ENCODE measurements around the gene KRTAP21-1.

KRTAP21-1 gene

DNA sequence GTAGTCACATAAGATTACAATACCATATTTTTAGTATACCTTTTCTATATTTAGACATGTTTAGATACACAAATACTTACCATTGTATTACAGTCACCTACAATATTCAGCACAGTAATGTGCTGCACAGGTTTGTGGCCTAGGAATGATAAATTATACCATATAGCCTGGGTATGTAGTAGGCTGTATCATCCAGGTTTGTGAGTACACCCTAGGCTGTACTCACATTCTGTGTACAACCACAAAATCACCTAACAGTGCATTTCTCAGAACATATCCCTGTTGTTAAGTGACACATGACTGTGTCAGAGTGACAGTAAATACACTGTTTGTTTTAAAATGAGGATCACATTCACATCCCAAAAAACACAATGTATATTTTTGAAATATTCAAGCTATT, 47.8 kb downstream of the KRTAP21-1 start:
- H3K36me3 ChIP-seq (ENCODE audit: low read length): no peaks in the 10 kb centered on the region
- H4K20me1 ChIP-seq (ENCODE audit: low read depth, low read length): no peaks in the 10 kb centered on the region
- H3K9me3 ChIP-seq (ENCODE audit: insufficient read depth, low read length): no peaks in the 10 kb centered on the region
- no peaks in the 10 kb centered on the region for H3F3A ChIP-seq (ENCODE audit: insufficient read depth)
- H3K4me2 ChIP-seq (ENCODE audit: low read depth, low read length, poor library complexity, severe bottlenecking): no peak overlapping the region
- no peak for TF ChIP-seq EZH2phosphoT487 (conservative IDR thresholded peaks at IDR 0.05; ENCODE audit: low read length)
- TF ChIP-seq, protein P1, sequence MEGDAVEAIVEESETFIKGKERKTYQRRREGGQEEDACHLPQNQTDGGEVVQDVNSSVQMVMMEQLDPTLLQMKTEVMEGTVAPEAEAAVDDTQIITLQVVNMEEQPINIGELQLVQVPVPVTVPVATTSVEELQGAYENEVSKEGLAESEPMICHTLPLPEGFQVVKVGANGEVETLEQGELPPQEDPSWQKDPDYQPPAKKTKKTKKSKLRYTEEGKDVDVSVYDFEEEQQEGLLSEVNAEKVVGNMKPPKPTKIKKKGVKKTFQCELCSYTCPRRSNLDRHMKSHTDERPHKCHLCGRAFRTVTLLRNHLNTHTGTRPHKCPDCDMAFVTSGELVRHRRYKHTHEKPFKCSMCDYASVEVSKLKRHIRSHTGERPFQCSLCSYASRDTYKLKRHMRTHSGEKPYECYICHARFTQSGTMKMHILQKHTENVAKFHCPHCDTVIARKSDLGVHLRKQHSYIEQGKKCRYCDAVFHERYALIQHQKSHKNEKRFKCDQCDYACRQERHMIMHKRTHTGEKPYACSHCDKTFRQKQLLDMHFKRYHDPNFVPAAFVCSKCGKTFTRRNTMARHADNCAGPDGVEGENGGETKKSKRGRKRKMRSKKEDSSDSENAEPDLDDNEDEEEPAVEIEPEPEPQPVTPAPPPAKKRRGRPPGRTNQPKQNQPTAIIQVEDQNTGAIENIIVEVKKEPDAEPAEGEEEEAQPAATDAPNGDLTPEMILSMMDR (IDR thresholded peaks at IDR 0.05; ENCODE audit: insufficient read depth, low read length, poor library complexity, severe bottlenecking): no peak
- H2AFZ ChIP-seq (ENCODE audit: low read depth, low read length, severe bottlenecking): no peak overlapping the region
- H3K9ac ChIP-seq (ENCODE audit: low read length): no peak overlapping the region
- no peak overlapping the region for H3K27ac ChIP-seq (ENCODE audit: low read depth, low read length)
- no peaks in the 10 kb centered on the region for H3K27me3 ChIP-seq (ENCODE audit: low read length)
- H3K9me2 ChIP-seq (replicated peaks; ENCODE audit: insufficient read depth, low read length): no peaks in the 10 kb centered on the region
- no peaks in the 10 kb centered on the region for H3K79me2 ChIP-seq (ENCODE audit: insufficient read depth, low read length)
- H3K4me3 ChIP-seq (ENCODE audit: insufficient read depth, low read length, poor library complexity, severe bottlenecking): no peak overlapping the region

Data from SU-DHL-6 (cell line).